Transverse colon (tissue), 4 donors: Measurements from ENCODE around the gene LTK. TPM values are rescaled to one million over a fixed set of nuclear protein-coding genes. Genes with fewer than 3 reads are reported as not detected.

ENCODE experiments used
- DNase-seq: peaks from one replicate; pipeline ENCODE4 v3.0.0-alpha.2; 2019
- H3K27ac ChIP-seq, 4 donors: fragments of 200-600 bp; sonication (generic); 2 replicates each; pipeline ENCODE4 v1.5.1; 2016 to 2018; ENCODE audit warnings: inconsistent platforms in 4 of 4
- H3K27me3 ChIP-seq: fragments of 200-600 bp; sonication (generic); 2 replicates; pipeline ENCODE4 v1.5.1; 2017; ENCODE audit warnings: inconsistent platforms
- H3K36me3 ChIP-seq, 4 donors: fragments of 200-600 bp; sonication (generic); 2 replicates each; pipeline ENCODE4 v1.5.1; 2017 to 2019; ENCODE audit warnings: inconsistent platforms in 4 of 4
- H3K4me1 ChIP-seq, 4 donors: fragments of 200-600 bp; sonication (generic); 2 replicates each; pipeline ENCODE4 v1.5.1; 2017 to 2020; ENCODE audit warnings: inconsistent platforms in 4 of 4
- H3K4me3 ChIP-seq, 4 donors: fragments of 200-600 bp; sonication (generic); 1 replicate in 1 of 4; 2 replicates in 3 of 4; pipeline versions ENCODE4 v1.5.1 to v1.6.1; 2017 to 2019; ENCODE audit warnings: inconsistent platforms in 4 of 4
- H3K9me3 ChIP-seq, 2 donors: fragments of 200-600 bp; sonication (generic); 2 replicates each; pipeline ENCODE4 v1.5.1; 2017 to 2019; ENCODE audit warnings: inconsistent platforms in 2 of 2
- CTCF ChIP-seq, 5 experiments: fragments of 200-600 bp in 3 of 5; fragments of 450-650 bp in 2 of 5; sonication (generic) in 3 of 5; IDR thresholded peaks; 1 replicate in 2 of 5; 2 replicates in 3 of 5; pipeline ENCODE4 v1.5.1; 2016 to 2017; ENCODE audit warnings: antibody characterized with exemption in 5 of 5, inconsistent platforms in 3 of 5, mild to moderate bottlenecking in 2 of 5, moderate library complexity in 1 of 5
- EP300 ChIP-seq: sonication (generic); formaldehyde crosslinking; IDR thresholded peaks from one replicate; pipeline ENCODE4 v1.6.1; 2017; ENCODE audit warnings: antibody characterized with exemption, low read depth
- POLR2A ChIP-seq: fragments of 450-650 bp; IDR thresholded peaks from one replicate; pipeline ENCODE4 v1.6.1; 2016; ENCODE audit warnings: antibody characterized with exemption, mild to moderate bottlenecking, moderate library complexity
- POLR2AphosphoS5 ChIP-seq, 3 donors: sonication (generic); formaldehyde crosslinking; IDR thresholded peaks; one replicate each; pipeline ENCODE4 v1.6.1; 2016; ENCODE audit warnings: antibody characterized with exemption in 3 of 3
- WGBS, 2 donors: methylation state at CpG; one replicate each; pipeline ENCODE4 v1.1.5; 2018; ENCODE audit warnings: low coverage in 1 of 2; 5-methylcytosine and 5-hydroxymethylcytosine counted together
- in situ Hi-C, 4 donors: fragments of 200-750 bp; cut with MboI; loops; one replicate each; pipeline versions ENCODE4 v1.15.0 to v1.15.1; 2017; ENCODE audit warnings: low sequenced_read_pairs in 3 of 4, low pct_ligation_motif_present in 1 of 4, low pct_unique_long_range_greater_than_20kb in 1 of 4
- intact Hi-C: fragments of 100-400 bp; cut with DNase I; formaldehyde crosslinking; loops from one replicate; pipeline ENCODE4 v1.15.1; 2023; ENCODE audit warnings: low total_unique reads
- total RNA-seq, 4 donors: library from RNA; depleted of rRNA; stranded (reverse); fragments of >200 nt; gene quantifications; one replicate each; pipeline ENCODE4 v1.1.0, GENCODE V29; 2016

The LTK gene
- total RNA-seq, 4 donors from 2014 or later: 0.40 to 15.0 (median 11.6) TPM

- Histone ChIP-seq H3K9me3 (no peaks in the 10 kb centered on the region), H3K36me3 (no peaks in the 10 kb centered on the region), H3K4me1 (peaks cover 9 to 22% (median 21%) of the 10 kb centered on the region in 4 donors), H3K27me3 (peaks cover 37% of the 10 kb centered on the region), H3K27ac (no peak overlapping the region), H3K4me3 (peak overlapping the region in 2 of 4 donors; percentile 14 to 36)
- no peak for DNase-seq
- no peak for TF ChIP-seq CTCF (IDR thresholded peaks at IDR 0.05)
- no peak for TF ChIP-seq POLR2A
- TF ChIP-seq POLR2AphosphoS5 (IDR thresholded peaks at IDR 0.05): no peak
- no peak for TF ChIP-seq EP300
- intact Hi-C loops (no loop called here), in situ Hi-C loops (no loop called here)
- 52 to 75% methylated on average over 4 to 47 of the region's 56 CpGs for WGBS, 2 donors
Measured at GRCh38 chr15:41501191-41501917, 12.3 kb downstream of the LTK start.

GRCh38 chr15:41499109-41499851 lies 14.3 kb downstream of the LTK start:
- intact Hi-C loops: no loop called here
- H3K4me3 ChIP-seq: no peak overlapping the region
- peaks cover 55% of the 10 kb centered on the region for H3K27me3 ChIP-seq
- in situ Hi-C loops: no loop called here
- H3K9me3 ChIP-seq: no peaks in the 10 kb centered on the region
- H3K4me1 ChIP-seq: peaks cover 12 to 41% (median 38%) of the 10 kb centered on the region in 4 donors
- TF ChIP-seq EP300: no peak
- TF ChIP-seq CTCF (IDR thresholded peaks at IDR 0.05): no peak
- TF ChIP-seq POLR2A: no peak
- no peak for TF ChIP-seq POLR2AphosphoS5 (IDR thresholded peaks at IDR 0.05)
- H3K36me3 ChIP-seq: no peaks in the 10 kb centered on the region
- no peak overlapping the region for H3K27ac ChIP-seq
- WGBS, 2 donors: 81 to 90% methylated on average over 5 to 6 of the region's 6 CpGs
- DNase-seq: no peak

- H3K27me3 ChIP-seq: peaks cover 56% of the 10 kb centered on the region
- no peak for DNase-seq
Measured at GRCh38 chr15:41498657-41499056, 15.0 kb downstream of the LTK start.

More at GRCh38 chr15:41498657-41499056, 15.0 kb downstream of the LTK start:
- intact Hi-C loops (no loop called here), in situ Hi-C loops (no loop called here)
- H3K4me1 ChIP-seq: peaks cover 14 to 44% (median 41%) of the 10 kb centered on the region in 4 donors
- 91 to 100% methylated on average over 1 to 2 of the region's 2 CpGs for WGBS, 2 donors
- no peaks in the 10 kb centered on the region for H3K36me3 ChIP-seq
- H3K27ac ChIP-seq: no peak overlapping the region
- no peak for TF ChIP-seq POLR2AphosphoS5 (IDR thresholded peaks at IDR 0.05)
- TF ChIP-seq POLR2A: no peak
- no peak for TF ChIP-seq EP300
- TF ChIP-seq CTCF (IDR thresholded peaks at IDR 0.05): no peak
- H3K4me3 ChIP-seq: no peak overlapping the region
- no peaks in the 10 kb centered on the region for H3K9me3 ChIP-seq
